GM21576 (cell line): ENCODE results near the gene ACIN1.

Source experiments
- ATAC-seq: cut with Tn5 transposase; IDR thresholded peaks from one replicate; pipeline ENCODE4 v1.9.1; 2021; ENCODE audit warnings: mild to moderate bottlenecking, moderate library complexity; ENCODE audit not compliant: unreplicated experiment

Gene ACIN1

DNA sequence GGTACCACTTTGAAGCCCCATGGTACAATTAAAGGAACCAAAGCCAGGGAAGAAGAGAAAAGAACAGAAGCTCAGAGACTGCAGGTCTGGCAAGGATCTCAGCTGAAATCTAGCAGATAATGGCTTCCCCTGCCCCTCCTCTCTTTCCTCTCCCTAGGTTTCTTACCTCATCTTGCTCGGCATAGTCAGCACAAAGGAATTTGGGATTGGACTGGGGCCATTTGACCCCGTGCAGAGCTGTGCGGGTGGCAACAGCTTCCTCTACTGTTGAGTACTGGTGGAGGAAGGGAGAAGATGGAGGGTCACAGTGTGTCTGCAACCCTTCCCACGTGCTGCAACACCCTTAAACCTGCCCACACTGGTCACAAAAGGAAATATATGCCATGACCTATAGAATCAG lies 32.9 kb downstream of the ACIN1 start:
- no peak for ATAC-seq

GRCh38 chr14:23060536-23061260 lies 34.2 kb downstream of the ACIN1 start:
- ATAC-seq: no peak

DNA sequence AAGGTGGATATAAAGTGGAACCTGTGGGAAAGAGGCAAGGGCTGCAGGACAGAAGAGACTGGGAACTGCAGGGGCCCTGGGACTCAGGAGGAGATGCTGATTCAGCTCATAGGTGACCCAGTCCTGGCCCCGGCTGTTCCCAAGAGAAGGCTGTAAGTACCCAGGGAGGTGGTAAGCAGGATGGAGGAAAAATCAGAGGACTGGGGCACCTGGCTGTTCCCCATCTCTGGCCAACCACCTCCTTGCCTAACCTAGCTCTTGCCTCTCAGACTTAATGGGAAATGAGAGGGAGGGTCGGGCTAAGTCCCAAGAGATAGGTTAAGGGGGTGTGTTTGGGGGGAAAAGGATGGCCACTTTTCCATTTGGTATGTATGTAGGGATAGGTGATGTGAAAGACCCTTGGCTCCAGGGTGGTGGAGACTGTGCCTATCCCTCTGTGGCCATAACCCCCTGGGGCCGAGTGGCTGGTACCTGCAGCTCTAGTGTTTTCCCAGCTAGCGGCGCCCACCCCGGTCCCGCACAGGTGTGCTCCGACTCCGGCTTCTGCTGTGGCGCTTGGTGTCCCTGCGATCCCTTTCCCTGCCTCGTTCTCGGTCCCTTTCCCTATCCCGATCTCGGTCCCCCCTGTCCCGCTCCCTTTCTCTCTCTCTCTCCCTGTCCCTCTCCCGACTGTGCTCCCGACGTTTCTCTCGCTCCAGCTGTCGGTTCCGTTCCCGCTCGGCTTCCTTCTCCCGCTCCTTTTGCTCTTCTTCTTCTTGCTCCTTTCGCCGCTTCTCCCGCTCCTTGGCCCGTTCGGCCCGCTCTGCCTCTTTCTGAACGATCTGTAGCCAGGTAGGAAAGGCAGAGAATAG lies 36.1 kb downstream of the ACIN1 start:
- ATAC-seq: no peak

GRCh38 chr14:23057757-23058653 lies 36.9 kb downstream of the ACIN1 start:
- peak; percentile 55 for ATAC-seq

DNA sequence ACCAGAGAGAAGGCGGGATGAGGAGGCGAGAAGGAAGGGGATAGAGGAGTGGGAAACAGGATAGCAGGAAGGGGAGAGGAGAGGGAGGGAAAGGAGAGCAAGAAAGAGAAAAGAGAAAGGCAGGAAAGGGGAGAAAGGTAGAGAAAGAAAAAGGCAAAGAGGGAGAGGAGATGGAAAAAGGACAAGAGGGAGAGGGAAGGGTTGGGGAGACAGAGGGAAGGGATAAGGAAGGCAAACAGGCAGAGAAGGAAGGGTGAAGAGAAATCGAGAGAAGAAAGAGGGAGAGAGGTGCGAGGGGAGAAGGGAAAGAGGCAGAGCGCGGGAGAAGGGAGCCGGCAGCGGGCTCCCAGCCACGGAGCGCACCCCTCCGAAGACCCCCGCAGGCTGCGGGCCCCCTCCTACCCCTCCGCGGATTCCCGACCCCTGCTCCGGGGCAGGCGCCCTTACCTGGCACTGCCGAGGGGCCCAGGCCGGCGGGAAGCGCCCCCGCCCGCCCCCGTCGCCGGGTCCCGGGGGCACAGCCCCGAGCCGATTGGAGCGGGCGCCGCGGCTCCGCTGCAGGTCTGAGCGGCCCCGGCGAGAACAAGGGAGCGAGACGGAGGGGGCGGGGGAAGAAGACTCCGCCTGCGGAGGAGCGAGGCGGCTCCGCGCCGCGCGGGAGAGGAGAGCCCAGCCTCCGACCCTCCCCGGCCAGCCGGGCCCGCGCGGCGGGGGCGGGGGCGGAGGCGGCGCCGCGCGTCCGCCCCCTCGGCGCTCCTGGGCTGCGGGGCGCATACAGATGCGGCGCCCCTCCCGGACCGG lies 37.8 kb downstream of the ACIN1 start, which contains the start of gene CDH24:
TSS of gene CDH24 (minus strand) at position 565 of the 801 bp plus-strand sequence. CDS start 1,787 bp downstream, outside the sequence.
- ATAC-seq: no peak

DNA sequence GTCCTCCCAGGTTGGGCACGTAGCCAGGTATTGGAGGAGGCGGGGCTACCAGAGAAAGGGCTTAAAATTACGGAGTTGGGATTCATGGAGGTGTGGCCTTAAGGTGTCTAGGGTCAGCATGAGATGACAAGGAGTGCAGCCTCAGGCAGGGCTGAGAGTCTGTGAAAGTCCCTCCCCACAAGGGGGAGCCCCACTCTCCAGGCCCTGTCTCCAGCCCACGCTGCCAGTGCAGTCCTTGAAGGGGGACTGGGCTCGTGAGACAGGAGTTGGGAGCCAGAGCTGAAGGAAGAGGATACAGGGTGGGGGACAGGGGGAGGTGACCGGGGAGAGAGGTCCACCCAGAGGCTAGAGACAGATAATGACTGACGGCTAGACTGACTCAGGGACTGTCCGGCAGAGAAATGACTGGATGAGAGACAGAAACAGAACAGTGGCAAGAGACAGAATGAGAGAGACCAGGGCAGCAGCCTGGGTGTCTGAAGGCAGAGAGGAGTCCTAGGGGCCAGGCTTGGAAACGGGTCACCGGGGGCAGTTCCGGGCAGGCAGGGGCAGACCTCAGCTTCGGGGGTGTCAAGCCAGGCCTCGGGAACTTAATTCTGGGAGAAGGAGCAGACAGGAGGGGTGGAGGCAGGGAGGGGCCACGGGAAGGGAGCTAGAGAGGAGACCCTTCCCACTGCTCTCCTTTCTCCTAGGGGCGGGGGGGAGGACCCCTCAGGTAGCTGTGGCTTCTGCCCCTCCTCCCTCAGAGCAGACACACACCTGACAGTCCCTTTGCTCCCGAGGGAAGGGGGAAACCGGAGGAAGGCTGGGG lies 38.6 kb downstream of the ACIN1 start:
- ATAC-seq: peak; percentile 45

GRCh38 chr14:23055621-23056144 lies 39.3 kb downstream of the ACIN1 start:
- ATAC-seq: no peak

GRCh38 chr14:23055147-23055550 lies 39.8 kb downstream of the ACIN1 start:
- ATAC-seq: no peak

DNA sequence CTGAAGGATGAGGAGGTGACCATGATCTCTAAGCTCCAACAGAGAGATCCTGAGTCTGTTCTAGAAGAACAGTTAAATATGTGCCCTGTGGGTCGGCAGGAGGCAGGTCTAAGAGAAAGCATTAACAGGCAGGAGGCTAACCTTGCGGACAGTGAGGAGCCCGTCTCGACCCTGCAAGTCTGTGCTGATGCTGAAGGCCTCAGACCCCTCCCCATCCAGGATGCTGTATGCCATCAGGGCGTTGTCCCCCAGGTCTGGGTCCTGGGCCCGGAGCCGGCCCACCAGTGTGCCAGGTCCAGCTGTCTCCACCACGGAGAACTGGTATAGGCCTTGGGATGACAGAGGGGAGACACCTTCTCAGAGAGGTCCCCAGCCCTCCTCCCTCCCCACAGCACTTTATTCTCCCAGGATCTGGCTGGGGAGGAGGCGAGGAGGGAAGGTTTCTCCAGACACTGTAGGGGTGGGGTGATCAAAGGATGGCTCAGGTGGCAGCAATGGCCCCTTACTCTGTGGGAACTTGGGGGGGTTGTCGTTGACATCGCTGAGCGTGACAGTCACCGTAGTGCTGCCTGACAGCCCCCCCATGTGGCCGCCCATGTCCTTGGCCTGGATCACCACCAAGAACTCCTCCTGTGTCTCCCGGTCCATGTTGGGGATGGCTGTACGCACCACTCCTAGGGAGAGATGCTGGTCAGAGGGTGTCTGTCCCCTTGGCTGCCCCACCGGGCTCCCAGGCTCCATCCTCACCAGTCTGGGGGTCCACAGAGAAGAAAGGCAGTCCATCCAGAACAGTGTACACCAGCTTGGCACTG lies 40.7 kb downstream of the ACIN1 start:
- no peak for ATAC-seq

GRCh38 chr14:23053426-23053825 lies 41.5 kb downstream of the ACIN1 start:
- no peak for ATAC-seq

GRCh38 chr14:23052671-23053070 lies 42.3 kb downstream of the ACIN1 start:
- no peak for ATAC-seq

DNA sequence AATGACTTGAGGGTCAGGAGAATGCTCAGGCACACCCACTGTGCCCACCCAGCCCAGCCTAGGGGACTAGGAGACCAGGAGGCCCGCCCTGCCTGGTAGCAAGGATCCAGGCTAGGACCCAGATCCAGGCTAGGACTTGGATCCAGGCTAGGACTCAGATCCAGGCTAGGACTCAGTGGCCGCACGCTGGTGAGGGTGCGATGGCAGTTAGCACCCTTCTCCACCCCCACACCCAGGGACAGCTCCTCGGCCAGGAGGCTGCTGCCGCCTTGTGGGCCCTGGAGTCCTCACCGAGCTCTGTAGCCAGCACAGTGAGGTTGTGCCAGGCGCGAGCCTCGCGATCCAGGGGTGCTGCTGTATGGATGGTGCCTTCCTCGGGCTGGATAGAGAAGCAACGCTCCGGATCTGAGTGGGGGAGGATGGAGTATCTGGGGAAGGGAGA lies 42.7 kb downstream of the ACIN1 start:
- ATAC-seq: no peak

DNA sequence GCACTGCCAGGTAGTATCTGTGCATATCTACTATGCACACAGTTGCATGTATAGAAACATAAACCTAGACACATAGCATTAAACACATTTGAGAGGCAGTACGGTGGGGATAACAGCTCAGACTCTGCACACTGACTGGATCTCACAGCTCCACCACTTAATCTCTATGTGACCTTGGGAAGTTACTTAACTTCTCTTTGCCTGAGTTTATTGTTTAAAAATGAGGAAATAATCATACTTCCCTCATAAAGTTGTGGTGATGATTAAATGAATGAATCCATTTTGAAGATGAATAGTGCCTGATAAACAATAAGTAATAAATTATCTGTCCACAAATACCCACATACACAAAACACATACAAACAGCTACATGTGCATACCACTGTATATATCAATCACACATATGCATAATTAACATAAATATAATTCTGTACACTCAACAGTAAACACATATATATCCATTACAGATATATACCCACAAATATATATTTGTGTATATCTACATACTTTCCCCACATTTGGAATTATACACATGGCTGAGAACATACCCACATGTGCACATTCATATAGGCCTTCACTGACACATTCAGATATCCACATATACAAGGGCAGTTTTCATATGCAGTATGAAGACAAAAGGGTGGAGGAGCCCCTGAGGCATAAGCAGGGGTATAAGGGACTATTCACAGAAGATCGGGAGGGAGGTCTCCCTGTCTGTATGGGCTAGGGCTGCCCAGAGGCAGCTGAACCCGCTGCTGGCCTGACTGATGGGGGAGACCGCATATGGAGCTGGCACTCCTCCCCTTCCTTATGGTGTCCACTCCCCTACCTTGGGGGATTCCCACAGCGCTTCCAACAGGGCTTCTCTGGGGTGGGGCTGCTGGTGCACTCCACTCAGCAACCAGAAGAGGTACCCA lies 43.5 kb downstream of the ACIN1 start:
- no peak for ATAC-seq

DNA sequence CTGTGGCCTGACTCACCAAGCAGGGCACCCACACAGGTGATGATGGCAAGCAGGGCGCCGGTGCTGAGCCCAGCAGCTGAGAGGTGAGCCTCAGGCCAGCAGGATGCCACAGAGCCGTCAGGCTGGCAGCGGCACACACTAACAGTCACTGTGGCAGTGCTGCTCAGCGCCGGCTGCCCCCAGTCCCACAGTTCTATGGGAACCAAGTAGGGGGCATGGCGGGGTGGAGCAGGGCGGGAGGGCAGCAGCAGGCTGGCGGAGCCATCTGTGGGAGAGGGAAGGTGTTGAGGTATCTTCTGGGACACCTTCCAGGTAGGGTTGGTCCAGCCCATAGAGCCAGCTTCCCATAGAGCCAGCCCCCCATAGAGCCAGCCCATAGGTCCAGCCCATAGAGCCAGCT lies 45.9 kb downstream of the ACIN1 start:
- ATAC-seq: no peak

DNA sequence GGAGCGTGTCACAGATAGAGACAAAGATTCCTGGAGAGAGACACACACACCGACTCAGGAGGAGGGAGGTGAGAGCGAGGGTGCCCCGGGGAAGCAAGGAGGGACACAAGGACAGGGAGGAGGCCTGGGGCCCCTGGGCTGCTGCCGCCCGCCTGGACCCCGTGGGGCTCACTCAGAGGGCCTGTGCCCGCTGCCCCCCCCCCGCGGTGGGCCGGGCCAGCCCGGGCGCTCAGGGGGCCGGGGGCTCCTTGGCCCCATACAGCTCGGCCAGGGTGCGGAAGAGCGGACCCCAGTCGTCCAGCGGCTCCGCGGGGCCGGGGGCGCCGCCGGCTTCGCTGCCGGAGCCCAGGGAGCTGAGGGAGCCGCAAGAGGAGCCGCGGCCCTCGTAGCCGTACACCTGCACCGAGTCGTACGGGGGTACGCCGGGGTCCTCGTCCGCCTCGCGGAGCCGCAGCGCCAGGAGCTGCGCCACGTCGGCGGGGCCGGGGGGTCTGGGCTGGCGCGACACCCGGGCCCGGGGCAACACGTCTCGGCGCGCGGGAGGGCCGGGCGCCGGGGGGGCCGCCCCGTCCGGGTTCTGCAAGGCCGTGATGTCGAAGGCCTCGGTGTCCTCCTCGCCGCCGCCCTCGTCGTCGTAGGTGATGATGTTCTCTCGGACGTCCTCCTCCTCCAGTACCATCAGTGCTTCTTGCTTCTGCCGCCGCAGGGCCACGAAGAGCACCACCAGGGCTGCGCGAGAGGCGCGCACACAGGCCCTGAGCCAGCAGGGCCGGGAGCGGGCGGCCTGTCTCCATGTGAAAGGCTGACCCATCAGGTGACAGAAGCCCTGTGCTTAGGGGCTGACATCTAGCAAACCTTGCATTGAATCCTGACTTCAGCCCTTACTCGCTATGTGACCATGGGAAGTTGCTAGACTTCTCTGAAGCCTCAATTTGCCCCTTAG lies 46.9 kb downstream of the ACIN1 start:
- no peak for ATAC-seq

GRCh38 chr14:23047034-23047634 lies 47.8 kb downstream of the ACIN1 start:
- no peak for ATAC-seq
